Measurements from ENCODE around the gene B4GALNT4. TPM values are rescaled to one million over a fixed set of nuclear protein-coding genes. Genes with fewer than 3 reads are reported as not detected.

The B4GALNT4 gene
- total and polyA plus RNA-seq, 2 of the 4 experiments (the other 2 are of a cell fraction) = 5.2 to 38.6 TPM

GRCh38 chr11:351411-351810 lies 17.9 kb upstream of the B4GALNT4 start:
- H3K4me3 ChIP-seq (ENCODE audit: insufficient read depth, low read depth, low read length) = no peak overlapping the region
- peaks cover 0 to 10% of the 10 kb centered on the region in 2 experiments; a peak in 1 of 4 replicates for H3K79me1 ChIP-seq (ENCODE audit: low read depth in 1 of 2, low read length in 2 of 2)
- no peaks in the 10 kb centered on the region for H3K9me3 ChIP-seq (ENCODE audit: control insufficient read depth, insufficient read depth, low read length)
- no peak overlapping the region for H2BK15ac ChIP-seq (ENCODE audit: low read depth, low read length)
- H4K8ac ChIP-seq (ENCODE audit: low read depth in 2 of 2, low read length in 2 of 2) = no peak overlapping the region
- H4K20me1 ChIP-seq (ENCODE audit: insufficient read depth, low read length) = no peaks in the 10 kb centered on the region
- no peaks in the 10 kb centered on the region for H3K36me3 ChIP-seq (ENCODE audit: control insufficient read depth, insufficient read depth, low read length)
- no peak overlapping the region for H2AFZ ChIP-seq (replicated peaks; ENCODE audit: low read length, poor library complexity)
- DNase-seq (no peak), ATAC-seq (ENCODE audit: low read depth) (no peak)
- BruUV-seq (replicated peaks) = no TSS peak
- peak overlapping the region; percentile 20; the same call in 1 of the 2 replicates for H2AK5ac ChIP-seq (ENCODE audit: low read depth, low read length)
- no peak overlapping the region for H3K14ac ChIP-seq (replicated peaks; ENCODE audit: low read depth, low read length)
- no peak overlapping the region for H3K56ac ChIP-seq (ENCODE audit: extremely low read depth, insufficient read depth, low read length)
- peaks cover 8% of the 10 kb centered on the region for H3K4me1 ChIP-seq (ENCODE audit: control insufficient read depth, insufficient read depth, low read length)
- no peak overlapping the region for H2BK20ac ChIP-seq (ENCODE audit: low read depth, low read length)
- TF ChIP-seq RFX5 (IDR thresholded peaks at IDR 0.05; ENCODE audit: low read depth, low read length) = no peak
- TF ChIP-seq RAD21 (IDR thresholded peaks at IDR 0.05; ENCODE audit: low read length) = no peak
- TF ChIP-seq RCOR1 (IDR thresholded peaks at IDR 0.05; ENCODE audit: insufficient replicate concordance, low read length) = no peak
- no peak overlapping the region for H2BK120ac ChIP-seq (ENCODE audit: low read depth, low read length)
- intact Hi-C loops (cut with micrococcal nuclease) (no loop called here), in situ Hi-C loops (cut with MboI; ENCODE audit: low sequenced_read_pairs) (loop anchor here (10.0 kb wide), 1 partner anchor 47 kb away; the partner anchor contains the start of gene IFITM2), dilution Hi-C loops (cut with HindIII; ENCODE audit: low sequenced_read_pairs, unreplicated experiment) (no loop called here)
- no peak overlapping the region for H3K27ac ChIP-seq (ENCODE audit: insufficient read depth, low read length)
- H3K4me2 ChIP-seq (ENCODE audit: low read depth, low read length) = no peak overlapping the region
- H4K91ac ChIP-seq (ENCODE audit: insufficient read depth, low read depth, low read length) = no peak overlapping the region
- no peak overlapping the region for H3K4ac ChIP-seq (ENCODE audit: low read depth, low read length)
- H3K9ac ChIP-seq (ENCODE audit: low read depth, low read length) = no peak overlapping the region
- POLR2A ChIA-PET (ENCODE audit: unreplicated experiment) = no interaction called here
- WGBS, 2 experiments (ENCODE audit: extremely low coverage in 2 of 2, insufficient read length in 1 of 2) = 100% methylated on average over 4 of the region's 14 CpGs; no CpG with 5 or more reads in 1 of the 2 experiments
- peaks cover 12% of the 10 kb centered on the region for H3K9me1 ChIP-seq (ENCODE audit: insufficient read depth, low read length)
- H2AK9ac ChIP-seq (replicated peaks; ENCODE audit: low read depth, low read length, poor library complexity) = no peak overlapping the region
- no peaks in the 10 kb centered on the region; the same call in 1 of the 2 replicates for H3K27me3 ChIP-seq (ENCODE audit: control insufficient read depth, insufficient read depth, low read length)
- no peak overlapping the region for H2BK5ac ChIP-seq (ENCODE audit: low read depth, low read length, poor library complexity, severe bottlenecking)
- no peak overlapping the region for H3K23ac ChIP-seq (ENCODE audit: low read depth, low read length)
- no peak overlapping the region for H4K5ac ChIP-seq (ENCODE audit: low read depth, low read length)
- CTCF ChIA-PET = no interaction called here
- H3K18ac ChIP-seq (ENCODE audit: low read depth, low read length) = no peak overlapping the region
